Peyer's patch (tissue), 4 donors: ENCODE data around the gene NONO.

Source experiments
- CTCF ChIP-seq, 6 experiments: fragments of 450-650 bp in 4 of 6; fragments of 200-600 bp in 2 of 6; sonication (generic) in 1 of 6; IDR thresholded peaks; one replicate each; pipeline ENCODE4 v1.5.1; 2017 to 2019; ENCODE audit warnings: antibody characterized with exemption in 6 of 6, mild to moderate bottlenecking in 3 of 6, moderate library complexity in 1 of 6
- POLR2A ChIP-seq, 2 donors: fragments of 450-650 bp; IDR thresholded peaks; one replicate each; pipeline ENCODE4 v1.5.1; 2017; ENCODE audit warnings: antibody characterized with exemption in 2 of 2, mild to moderate bottlenecking in 2 of 2, moderate library complexity in 2 of 2

GRCh38 chrX:71285929-71286328 is 2.5 kb downstream of the NONO start:
- TF ChIP-seq CTCF (IDR thresholded peaks at IDR 0.05) (no peak), POLR2A (IDR thresholded peaks at IDR 0.05) (no peak)
